Measurements from ENCODE around the gene PLEKHJ1. TPM values are rescaled to one million over a fixed set of nuclear protein-coding genes. Genes with fewer than 3 reads are reported as not detected.

The PLEKHJ1 gene
- total and polyA plus RNA-seq, 3 donors from 2014 or later, result 111 to 153 (median 126) TPM

DNA sequence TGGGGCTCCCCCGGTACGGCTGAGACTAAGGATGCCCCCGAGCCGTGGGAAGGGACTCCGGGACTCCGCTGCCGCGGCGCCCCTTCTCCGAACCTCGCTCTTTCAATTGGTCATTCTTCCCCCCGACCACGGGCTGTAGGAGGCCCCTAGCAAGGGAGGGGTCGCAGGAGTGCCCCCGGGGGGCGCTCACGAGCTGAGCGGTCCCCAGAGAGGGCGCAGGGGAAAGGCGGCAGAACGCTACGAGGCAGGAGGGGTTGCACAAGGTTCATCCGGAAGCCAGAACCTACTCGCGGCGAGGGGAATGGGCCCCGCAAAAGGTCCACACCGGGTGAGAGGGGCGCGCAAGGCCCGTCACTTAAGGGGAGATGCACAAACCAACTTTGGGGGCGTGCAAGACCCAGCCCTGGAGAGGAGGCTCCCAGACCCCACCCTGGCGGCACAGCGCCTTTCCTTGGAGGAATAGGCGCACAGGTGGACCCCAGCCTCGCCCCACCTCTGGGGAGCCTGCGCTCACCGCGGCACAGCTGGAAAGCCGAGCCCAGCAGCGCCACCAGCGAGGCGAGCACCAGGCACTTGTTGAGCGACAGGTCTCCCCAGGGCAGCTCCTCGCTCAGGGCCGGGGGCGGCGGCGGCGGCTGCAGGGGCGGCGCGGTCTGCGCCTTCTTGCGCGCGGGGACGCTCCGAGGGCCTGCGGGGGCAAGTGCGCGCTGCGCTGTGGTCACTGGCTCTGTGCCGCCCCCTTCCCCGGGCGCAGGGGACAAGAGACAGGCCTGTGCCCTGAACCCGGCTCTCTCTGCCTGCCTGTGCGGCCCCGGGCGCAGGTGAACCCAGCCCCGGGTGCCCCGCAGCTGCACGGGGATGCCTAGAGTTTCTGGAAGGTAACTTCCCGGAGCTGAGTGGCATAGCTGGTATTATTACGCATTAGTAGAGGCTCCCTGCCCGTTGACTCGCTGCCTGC, 17.3 kb upstream of the PLEKHJ1 start:
- Histone ChIP-seq H3K9me3 (no peaks in the 10 kb centered on the region), H3K4me3 (peak overlapping the region in 1 of 2 donors; percentile 50), H3K27ac (no peak overlapping the region), H3K36me3 (ENCODE audit: low read depth, missing control alignments) (no peaks in the 10 kb centered on the region), H3K4me1 (peaks cover 30% of the 10 kb centered on the region), H3K27me3 (no peaks in the 10 kb centered on the region)
- WGBS, 2 donors, result 0 to 5% methylated on average over 2 to 51 of the region's 77 CpGs
- no peak for TF ChIP-seq POLR2A (IDR thresholded peaks at IDR 0.05)
- TF ChIP-seq, protein P1, sequence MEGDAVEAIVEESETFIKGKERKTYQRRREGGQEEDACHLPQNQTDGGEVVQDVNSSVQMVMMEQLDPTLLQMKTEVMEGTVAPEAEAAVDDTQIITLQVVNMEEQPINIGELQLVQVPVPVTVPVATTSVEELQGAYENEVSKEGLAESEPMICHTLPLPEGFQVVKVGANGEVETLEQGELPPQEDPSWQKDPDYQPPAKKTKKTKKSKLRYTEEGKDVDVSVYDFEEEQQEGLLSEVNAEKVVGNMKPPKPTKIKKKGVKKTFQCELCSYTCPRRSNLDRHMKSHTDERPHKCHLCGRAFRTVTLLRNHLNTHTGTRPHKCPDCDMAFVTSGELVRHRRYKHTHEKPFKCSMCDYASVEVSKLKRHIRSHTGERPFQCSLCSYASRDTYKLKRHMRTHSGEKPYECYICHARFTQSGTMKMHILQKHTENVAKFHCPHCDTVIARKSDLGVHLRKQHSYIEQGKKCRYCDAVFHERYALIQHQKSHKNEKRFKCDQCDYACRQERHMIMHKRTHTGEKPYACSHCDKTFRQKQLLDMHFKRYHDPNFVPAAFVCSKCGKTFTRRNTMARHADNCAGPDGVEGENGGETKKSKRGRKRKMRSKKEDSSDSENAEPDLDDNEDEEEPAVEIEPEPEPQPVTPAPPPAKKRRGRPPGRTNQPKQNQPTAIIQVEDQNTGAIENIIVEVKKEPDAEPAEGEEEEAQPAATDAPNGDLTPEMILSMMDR (IDR thresholded peaks at IDR 0.05), result no peak
- intact Hi-C loops (cut with DNase I; ENCODE audit: low total_unique reads), result no loop called here
- DNase-seq, result no peak

DNA sequence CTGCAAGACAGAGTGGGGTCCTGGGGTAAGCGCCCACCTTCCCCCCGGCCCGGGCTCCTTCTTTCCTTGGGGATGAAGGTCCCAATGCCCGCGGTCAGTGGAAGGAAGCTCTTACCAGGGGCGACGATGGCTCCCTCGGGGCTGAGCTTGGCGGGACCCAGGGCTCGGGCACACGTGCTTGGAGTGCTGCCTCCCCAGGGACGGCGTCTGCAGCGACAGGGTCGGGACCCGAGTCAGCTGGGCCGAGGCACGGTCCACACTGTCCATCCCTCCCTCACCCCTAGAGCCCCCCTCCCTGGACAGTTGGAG, 16.6 kb upstream of the PLEKHJ1 start:
- Histone ChIP-seq H3K4me1 (peaks cover 30% of the 10 kb centered on the region), H3K27ac (no peak overlapping the region), H3K9me3 (no peaks in the 10 kb centered on the region), H3K36me3 (ENCODE audit: low read depth, missing control alignments) (no peaks in the 10 kb centered on the region), H3K4me3 (peak overlapping the region in 1 of 2 donors; percentile 50), H3K27me3 (no peaks in the 10 kb centered on the region)
- no peak for DNase-seq
- 4 to 9% methylated on average over 9 to 18 of the region's 18 CpGs for WGBS, 2 donors
- intact Hi-C loops (cut with DNase I; ENCODE audit: low total_unique reads), result no loop called here
- TF ChIP-seq, protein P1 (IDR thresholded peaks at IDR 0.05), result no peak
- TF ChIP-seq POLR2A (IDR thresholded peaks at IDR 0.05), result no peak

DNA sequence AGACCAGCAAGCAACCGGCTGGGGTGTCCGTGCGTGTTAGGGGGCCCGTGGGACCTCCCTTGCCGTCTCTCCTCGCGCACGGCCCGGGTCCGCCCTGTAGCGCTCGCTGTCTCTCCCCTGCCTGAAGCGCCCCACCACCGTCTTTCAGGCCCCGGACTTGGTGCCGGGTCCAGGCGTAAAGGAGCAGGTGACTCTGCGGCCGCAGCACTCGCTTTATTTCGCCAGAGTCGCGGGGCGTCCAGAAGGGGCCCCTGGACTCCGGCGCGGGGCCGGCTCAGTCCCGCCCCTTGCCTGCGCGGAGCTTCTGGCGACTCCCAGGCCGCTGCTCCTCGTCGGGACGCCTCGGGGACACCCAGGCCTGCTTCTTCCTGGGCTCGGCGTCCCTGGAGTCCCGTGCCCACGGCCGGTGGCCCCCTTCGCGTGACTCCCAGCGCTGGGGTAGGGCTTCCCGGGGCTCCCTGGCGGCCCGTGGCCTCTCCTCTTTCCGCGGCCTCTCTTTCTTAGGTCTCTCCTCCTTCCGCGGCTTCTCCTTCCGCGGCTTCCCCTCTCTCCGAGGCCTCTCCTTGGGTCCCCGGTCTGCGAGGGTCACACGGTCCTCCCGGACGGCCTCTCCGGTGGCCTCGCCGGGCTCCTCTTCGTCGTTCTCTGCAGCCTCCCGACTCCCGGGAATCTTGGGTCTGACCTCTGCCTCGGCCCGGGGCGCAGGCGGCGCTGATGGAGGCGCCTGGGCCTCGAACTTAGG, 16.1 kb upstream of the PLEKHJ1 start:
- 5 to 6% methylated on average over 31 to 74 of the region's 74 CpGs for WGBS, 2 donors
- Histone ChIP-seq H3K9me3 (no peaks in the 10 kb centered on the region), H3K27ac (no peak overlapping the region), H3K4me3 (peak overlapping the region in 1 of 2 donors; percentile 50), H3K36me3 (ENCODE audit: low read depth, missing control alignments) (no peaks in the 10 kb centered on the region), H3K27me3 (no peaks in the 10 kb centered on the region), H3K4me1 (peaks cover 34% of the 10 kb centered on the region)
- intact Hi-C loops (cut with DNase I; ENCODE audit: low total_unique reads), result no loop called here
- no peak for DNase-seq
- no peak for TF ChIP-seq POLR2A (IDR thresholded peaks at IDR 0.05)
- TF ChIP-seq, protein P1 (IDR thresholded peaks at IDR 0.05), result no peak

DNA sequence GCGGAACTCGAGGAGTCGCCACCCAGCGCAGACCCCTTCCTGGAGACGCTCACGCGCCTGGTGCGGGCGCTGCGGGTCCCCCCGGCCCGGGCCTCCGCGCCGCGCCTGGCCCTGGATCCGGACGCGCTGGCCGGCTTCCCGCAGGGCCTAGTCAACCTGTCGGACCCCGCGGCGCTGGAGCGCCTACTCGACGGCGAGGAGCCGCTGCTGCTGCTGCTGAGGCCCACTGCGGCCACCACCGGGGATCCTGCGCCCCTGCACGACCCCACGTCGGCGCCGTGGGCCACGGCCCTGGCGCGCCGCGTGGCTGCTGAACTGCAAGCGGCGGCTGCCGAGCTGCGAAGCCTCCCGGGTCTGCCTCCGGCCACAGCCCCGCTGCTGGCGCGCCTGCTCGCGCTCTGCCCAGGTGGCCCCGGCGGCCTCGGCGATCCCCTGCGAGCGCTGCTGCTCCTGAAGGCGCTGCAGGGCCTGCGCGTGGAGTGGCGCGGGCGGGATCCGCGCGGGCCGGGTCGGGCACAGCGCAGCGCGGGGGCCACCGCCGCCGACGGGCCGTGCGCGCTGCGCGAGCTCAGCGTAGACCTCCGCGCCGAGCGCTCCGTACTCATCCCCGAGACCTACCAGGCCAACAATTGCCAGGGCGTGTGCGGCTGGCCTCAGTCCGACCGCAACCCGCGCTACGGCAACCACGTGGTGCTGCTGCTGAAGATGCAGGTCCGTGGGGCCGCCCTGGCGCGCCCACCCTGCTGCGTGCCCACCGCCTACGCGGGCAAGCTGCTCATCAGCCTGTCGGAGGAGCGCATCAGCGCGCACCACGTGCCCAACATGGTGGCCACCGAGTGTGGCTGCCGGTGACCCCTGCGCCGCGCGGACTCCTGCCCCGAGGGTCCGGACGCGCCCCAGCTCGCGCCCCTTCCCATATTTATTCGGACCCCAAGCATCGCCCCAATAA, 15.3 kb upstream of the PLEKHJ1 start:
- DNase-seq, result no peak
- H3K27me3 ChIP-seq, result no peaks in the 10 kb centered on the region
- intact Hi-C loops (cut with DNase I; ENCODE audit: low total_unique reads), result no loop called here
- H3K36me3 ChIP-seq (ENCODE audit: low read depth, missing control alignments), result no peaks in the 10 kb centered on the region
- H3K4me1 ChIP-seq, result peaks cover 39% of the 10 kb centered on the region
- no peak overlapping the region for H3K27ac ChIP-seq
- H3K9me3 ChIP-seq, result no peaks in the 10 kb centered on the region
- TF ChIP-seq, protein P1 (IDR thresholded peaks at IDR 0.05), result no peak
- no peak for TF ChIP-seq POLR2A (IDR thresholded peaks at IDR 0.05)
- peak overlapping the region; percentile 18 to 50 for H3K4me3 ChIP-seq
- 3 to 10% methylated on average over 6 to 33 of the region's 125 CpGs for WGBS, 2 donors
